GM10847 (cell line): ENCODE data around the gene MYL6.

Experiments
- POLR2A ChIP-seq: IDR thresholded peaks from 2 replicates; pipeline ENCODE4 v1.6.1; 2011; ENCODE audit not compliant: insufficient read length; ENCODE audit errors: extremely low read depth

Gene MYL6

GRCh38 chr12:56150563-56150962 lies 7.6 kb upstream of the MYL6 start:
- TF ChIP-seq POLR2A, result no peak

DNA sequence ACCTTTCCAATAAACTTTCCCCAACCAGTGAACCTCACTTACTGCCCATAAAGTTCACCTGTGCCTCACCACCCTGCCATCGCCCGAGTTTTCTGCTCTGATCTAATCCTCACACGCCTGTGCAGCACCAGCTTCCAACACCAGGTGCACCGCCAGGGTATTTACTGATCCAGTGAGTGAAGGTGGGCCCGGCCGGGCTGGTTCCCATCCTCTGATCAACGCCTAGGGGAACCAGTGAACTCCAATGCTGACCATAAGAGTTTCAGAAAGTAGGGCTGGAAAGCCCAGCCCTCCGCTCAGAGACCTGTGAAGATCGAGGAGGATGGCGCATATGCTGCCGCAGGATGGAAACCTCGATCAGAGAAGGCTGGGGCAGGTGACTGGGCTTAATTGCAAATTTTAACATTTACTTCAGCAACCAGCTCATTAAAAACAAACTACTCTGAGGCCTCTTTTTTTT lies 6.5 kb upstream of the MYL6 start:
- no peak for TF ChIP-seq POLR2A

DNA sequence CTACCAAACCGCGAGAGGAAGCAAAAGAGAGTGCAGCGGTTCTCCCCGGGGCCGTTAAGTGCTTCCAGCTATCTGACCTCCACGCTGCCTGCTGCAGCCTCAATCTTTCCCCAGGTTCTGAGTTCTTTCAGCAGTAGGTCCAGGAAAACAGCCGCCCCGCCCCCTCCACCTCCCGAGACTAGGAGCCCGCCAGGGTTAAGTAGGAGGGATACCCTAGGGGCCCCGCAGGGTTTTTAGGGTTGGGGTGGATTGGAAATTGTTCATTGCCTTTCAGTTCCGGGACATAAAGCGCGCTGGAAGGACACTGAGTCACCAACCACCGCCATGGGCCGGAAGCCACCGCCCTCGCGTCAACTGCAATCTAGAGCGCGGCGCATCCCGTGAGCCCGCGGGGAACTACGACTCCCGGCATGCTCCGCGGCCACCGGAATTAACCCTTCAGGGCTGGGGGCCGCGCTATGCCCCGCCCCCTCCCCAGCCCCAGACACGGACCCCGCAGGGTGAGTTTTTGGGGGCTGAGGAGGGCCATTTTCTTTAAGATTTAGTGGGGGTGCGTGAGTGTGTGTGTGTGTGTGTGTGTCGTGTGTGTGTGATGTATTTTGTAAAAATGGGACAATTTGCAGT lies 5.9 kb upstream of the MYL6 start, which contains the start of gene MYL6B:
TSS of gene MYL6B (plus strand) at position 456 of the 624 bp plus-strand sequence. CDS start 1,332 bp downstream, outside the sequence.
- TF ChIP-seq POLR2A, result peak; percentile 62

DNA sequence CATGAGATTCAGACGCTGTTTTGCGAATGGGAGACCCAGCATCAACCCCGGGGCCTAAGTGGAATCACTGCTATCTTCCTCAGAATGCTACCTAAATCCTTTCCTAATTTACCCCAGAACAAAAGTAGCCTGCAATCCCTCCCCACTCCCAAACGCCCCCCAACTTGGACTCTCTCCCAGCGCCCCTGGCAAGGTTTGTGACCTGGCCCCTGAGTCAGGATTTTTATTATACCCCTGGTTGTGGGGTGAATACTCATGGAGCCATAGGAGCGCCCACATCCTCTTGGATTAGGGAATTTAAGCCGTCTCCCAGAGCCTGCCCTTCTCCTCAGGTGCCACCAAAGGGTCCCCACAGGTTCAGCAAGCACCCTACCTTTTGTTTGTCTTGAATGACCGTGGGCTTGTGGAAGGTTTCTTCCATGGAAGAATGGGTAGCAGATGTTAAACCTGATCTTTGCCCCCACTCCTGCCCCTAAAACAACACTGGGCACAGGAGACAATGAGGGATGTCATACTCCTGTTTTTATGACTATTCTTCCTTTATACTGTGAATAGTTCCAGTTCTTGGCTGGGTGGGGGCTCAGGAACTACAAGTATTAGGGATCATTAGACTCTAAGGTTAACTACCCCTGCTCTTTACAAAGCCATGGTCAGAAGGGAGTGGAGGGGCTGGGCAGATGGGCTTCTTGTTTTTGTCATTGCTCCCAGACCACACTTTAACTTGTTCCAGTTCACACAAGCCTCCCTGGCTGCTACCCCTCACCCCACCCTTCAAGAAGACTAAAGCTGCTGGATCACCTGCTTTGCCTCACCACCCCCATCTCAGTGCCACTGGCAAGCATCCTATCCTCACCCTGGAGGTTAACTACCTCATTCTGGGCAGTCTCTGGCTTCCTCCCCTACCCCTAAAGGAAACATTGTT lies 5.1 kb upstream of the MYL6 start:
- no peak for TF ChIP-seq POLR2A

- TF ChIP-seq POLR2A, result no peak
These were observed 4.5 kb upstream of the MYL6 start for GRCh38 chr12:56153678-56154065.

- TF ChIP-seq POLR2A, result no peak
These were observed 3.9 kb upstream of the MYL6 start for GRCh38 chr12:56154246-56154771.

DNA sequence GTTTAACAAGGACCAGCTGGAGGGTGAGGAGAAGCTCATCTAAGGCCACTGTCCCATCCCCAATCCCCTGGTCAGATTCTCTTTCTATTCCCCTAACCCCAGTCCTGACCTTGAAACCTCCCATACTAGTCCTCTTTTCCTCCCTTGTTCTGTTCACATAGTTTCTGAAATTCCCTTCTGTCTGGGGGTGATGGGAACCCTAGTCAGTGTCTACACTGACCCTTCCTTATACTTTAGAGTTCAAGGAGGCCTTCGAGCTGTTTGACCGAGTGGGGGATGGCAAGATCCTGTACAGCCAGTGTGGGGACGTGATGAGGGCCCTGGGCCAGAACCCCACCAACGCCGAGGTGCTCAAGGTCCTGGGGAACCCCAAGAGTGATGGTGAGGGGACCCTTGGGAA lies 3.3 kb upstream of the MYL6 start:
- no peak for TF ChIP-seq POLR2A

DNA sequence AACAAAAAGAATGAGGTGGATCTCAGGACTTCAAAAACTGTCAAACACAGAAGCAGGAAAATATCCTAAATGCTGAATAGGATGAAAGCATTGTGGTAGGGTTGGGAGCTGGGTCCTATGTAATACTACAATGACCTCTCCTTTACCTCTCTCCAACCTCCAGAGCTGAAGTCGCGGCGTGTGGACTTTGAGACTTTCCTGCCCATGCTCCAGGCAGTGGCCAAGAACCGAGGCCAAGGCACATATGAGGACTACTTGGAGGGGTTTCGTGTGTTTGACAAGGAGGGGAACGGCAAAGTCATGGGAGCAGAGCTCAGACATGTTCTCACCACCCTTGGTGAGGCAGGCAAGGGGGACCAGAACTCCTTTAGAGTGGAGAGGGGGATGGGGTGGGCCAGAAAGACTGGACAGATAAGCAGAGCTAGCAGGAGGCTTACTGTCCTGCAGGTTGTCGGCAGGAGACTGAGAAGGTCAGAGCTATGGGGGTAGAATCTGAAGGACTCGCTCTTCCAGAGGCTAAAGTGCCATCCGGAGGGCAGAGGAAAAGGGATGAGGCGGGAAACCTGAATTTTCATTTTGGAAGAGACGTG lies 2.8 kb upstream of the MYL6 start:
- TF ChIP-seq POLR2A, result no peak

GRCh38 chr12:56157201-56158028 lies 744 bp upstream of the MYL6 start:
- peak; percentile 17 for TF ChIP-seq POLR2A

GRCh38 chr12:56158926-56159461 lies 835 bp downstream of the MYL6 start:
- no peak for TF ChIP-seq POLR2A

GRCh38 chr12:56159482-56160192 lies 1.5 kb downstream of the MYL6 start:
- TF ChIP-seq POLR2A, result no peak

DNA sequence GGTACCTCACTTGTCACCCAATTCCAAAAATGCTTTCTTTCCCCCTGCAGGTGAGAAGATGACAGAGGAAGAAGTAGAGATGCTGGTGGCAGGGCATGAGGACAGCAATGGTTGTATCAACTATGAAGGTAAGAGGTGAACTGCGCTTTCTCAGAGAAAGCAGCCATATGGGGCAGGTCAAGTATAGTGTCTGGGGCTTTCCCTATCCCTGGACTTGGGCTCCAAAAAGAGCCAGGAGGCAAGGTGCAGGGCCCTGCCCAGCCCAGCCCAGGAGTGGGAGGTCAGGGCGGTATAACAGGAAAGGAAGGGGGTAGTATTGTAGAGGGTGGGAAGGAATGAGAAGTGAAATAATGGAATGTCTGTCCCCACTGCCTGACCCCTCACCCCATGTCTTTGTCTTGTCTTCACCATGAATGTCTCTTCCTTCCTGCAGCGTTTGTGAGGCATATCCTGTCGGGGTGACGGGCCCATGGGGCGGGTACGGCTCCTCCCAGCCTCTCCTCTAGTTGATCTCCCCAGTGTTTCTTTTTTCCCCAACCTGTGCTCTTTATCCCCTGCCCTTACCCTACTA lies 2.1 kb downstream of the MYL6 start:
- TF ChIP-seq POLR2A, result peak; percentile 21

DNA sequence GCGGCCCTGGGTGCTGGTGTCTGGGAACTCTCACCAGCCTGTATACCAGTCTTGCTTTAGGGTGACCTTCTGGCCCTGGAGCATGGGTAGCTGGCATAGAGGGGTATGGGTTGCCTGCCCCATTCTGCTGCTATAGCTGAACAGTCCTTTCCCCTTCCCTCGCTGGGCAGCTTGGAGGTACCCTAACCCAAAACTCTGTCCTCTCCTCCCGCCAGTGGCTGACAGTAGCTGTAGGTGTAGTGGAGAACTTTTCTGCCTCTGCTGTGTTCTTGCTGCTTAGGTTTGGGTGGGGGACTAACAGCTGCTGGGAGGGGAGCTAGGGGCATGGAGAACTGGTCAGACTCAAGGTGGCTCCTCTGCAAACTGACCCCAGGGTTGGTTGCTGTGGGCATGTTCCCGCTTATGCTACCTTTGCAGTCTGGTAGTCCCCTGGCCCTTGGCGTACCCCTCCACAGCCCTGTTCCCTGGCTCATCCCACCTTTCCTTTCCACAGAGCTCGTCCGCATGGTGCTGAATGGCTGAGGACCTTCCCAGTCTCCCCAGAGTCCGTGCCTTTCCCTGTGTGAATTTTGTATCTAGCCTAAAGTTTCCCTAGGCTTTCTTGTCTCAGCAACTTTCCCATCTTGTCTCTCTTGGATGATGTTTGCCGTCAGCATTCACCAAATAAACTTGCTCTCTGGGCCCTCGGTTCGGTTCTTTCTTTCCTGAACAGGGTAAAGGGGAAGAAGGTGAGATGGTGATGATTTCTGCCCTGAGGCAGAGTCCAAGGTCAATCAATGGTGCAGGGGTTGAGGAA lies 2.9 kb downstream of the MYL6 start:
- TF ChIP-seq POLR2A, result no peak

DNA sequence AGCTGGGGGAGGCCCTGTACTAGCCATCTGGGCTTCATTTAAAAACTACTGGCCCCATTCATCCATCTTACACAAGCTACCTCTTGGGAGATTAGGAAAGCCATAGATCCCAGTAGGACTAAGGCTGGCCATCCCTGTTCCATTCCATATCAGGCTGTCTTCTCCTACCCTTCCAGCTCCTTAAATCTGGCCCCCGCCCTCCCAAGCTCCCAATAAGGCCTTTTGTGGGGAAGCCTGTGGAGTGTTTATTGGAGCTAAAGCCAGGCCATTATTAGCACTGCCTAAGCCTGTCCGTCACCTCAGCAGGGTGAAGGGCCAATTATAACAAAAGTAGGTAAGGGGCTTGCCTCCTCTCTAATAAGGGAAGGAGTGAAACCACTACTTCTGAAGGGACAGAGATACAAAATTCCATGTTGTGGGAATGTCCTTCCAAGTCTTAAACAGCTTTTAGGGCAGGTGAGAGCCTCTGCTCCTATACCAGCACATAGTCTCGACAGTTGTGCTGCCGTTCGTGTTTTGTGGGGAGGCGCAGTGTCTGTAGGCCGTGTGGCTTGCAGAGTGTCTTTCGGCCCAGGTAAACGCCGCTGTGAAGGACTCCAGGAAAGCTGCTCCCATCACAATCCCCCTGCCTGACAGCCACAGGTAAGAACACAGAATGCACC lies 3.7 kb downstream of the MYL6 start:
- TF ChIP-seq POLR2A, result no peak
